Heart right ventricle (tissue), 16 donors: ENCODE measurements around the gene MUCL3. TPM values are rescaled to one million over a fixed set of nuclear protein-coding genes. Genes with fewer than 3 reads are reported as not detected.

Experiments used
- ATAC-seq, 8 donors: fragments of 200-7000 bp; cut with Tn5 transposase; one replicate each; pipeline ENCODE4 v1.9.1; 2020; ENCODE audit warnings: mild to moderate bottlenecking in 8 of 8, moderate library complexity in 8 of 8, moderate number of reproducible peaks in 1 of 8
- DNase-seq, 2 donors: peaks; one replicate each; pipeline ENCODE4 v3.0.0-alpha.2; 2020
- H3K27ac ChIP-seq, 10 donors: fragments of 200-600 bp; sonication (generic) in 2 of 10; one replicate each; pipeline versions ENCODE4 v1.5.0 to v1.8.0; 2020 to 2022; ENCODE audit warnings: mild to moderate bottlenecking in 3 of 10
- H3K27me3 ChIP-seq, 7 donors: fragments of 200-600 bp; one replicate each; pipeline ENCODE4 v1.8.0; 2021 to 2022; ENCODE audit warnings: mild to moderate bottlenecking in 2 of 7
- H3K36me3 ChIP-seq, 9 donors: fragments of 200-600 bp; sonication (generic) in 1 of 9; one replicate each; pipeline versions ENCODE4 v1.5.0 to v1.8.0; 2020 to 2022; ENCODE audit warnings: mild to moderate bottlenecking in 2 of 9
- H3K4me1 ChIP-seq, 9 donors: fragments of 200-600 bp; sonication (generic) in 1 of 9; one replicate each; pipeline versions ENCODE4 v1.5.0 to v1.8.0; 2020 to 2022; ENCODE audit warnings: mild to moderate bottlenecking in 4 of 9
- H3K4me3 ChIP-seq, 10 donors: fragments of 200-600 bp; sonication (generic) in 2 of 10; one replicate each; pipeline versions ENCODE4 v1.5.0 to v1.8.0; 2020 to 2022; ENCODE audit warnings: mild to moderate bottlenecking in 7 of 10, moderate library complexity in 2 of 10
- H3K9me3 ChIP-seq, 11 donors: fragments of 200-600 bp in 10 of 11; sonication (generic) in 2 of 11; one replicate each; pipeline versions ENCODE4 v1.5.0 to v1.8.0; 2013 to 2022; ENCODE audit warnings: mild to moderate bottlenecking in 2 of 11, control low read depth in 1 of 11, moderate library complexity in 1 of 11
- WGBS, 2 donors: extraction: QIAGEN DNeasy Blood & Tissue Kit; methylation state at CpG; one replicate each; pipeline ENCODE4 v1.1.7; 2013; ENCODE audit warnings: inconsistent platforms in 1 of 2; 5-methylcytosine and 5-hydroxymethylcytosine counted together
- intact Hi-C, 10 donors: fragments of 100-400 bp; cut with DNase I; formaldehyde crosslinking; loops; one replicate each; pipeline versions ENCODE4 v1.11.1 to v1.14.2; 2022
- polyA plus RNA-seq, 2 donors: library from polyadenylated mRNA; stranded (reverse); fragments of 200-250 nt; gene quantifications; one replicate each; pipeline ENCODE4 v1.2.3, GENCODE V29; 2013
- total RNA-seq, 10 donors: library from RNA; stranded (reverse); fragmentation: NEBNext Ultra II Directional in 3 of 10; extraction: Animal tissue kit (Norgen Biotek cat#: 25700) in 3 of 10; gene quantifications; one replicate each; pipeline versions ENCODE4 v1.2.1 to v1.2.4, GENCODE V29; 2021 to 2023
- TF ChIP-seq, protein P1 (sequence below), 9 donors: fragments of 200-600 bp; sonication (generic) in 2 of 9; IDR thresholded peaks; one replicate each; pipeline versions ENCODE4 v1.5.0 to v1.8.0; 2021 to 2022; ENCODE audit warnings: antibody characterized with exemption in 9 of 9, mild to moderate bottlenecking in 5 of 9, moderate library complexity in 1 of 9
- donor health status: Arrhythmogenic right ventricular cardiomyopathy.
- donor health status: ischemic (EF 13 %, LVEDD 7.1; RV severe dilation, severe dysfunction).
- donor health status: healthy with polysubstance abuse.
- donor health status: DM: no; HTN: yes; CAD: no.
- donor health status: DM: no; HTN: no; CAD: no.
- donor health status: ischemic (EF 25% LVEDD 6.9; RV normal size, moderate dysfunction).
- donor health status: ischemic (EF 25% LVEDD 5.7; RV mildly dilated, moderate dysfunction).
- donor health status: healthy.
- donor health status: DM: yes; HTN: yes; CAD: no.
- donor health status: Ischemic cardiomyopathy.
- donor health status: ischemic (EF 35%, LVEDD 5.7; RV mildly dilated, moderate dysfunction).
- donor health status: nonischemic (EF 11% LVEDD 7.7; RV severe dilation, severe dysfunction).
- donor health status: DM: yes; HTN: yes; CAD: no.
- donor health status: PGD.
- donor health status: ischemic (EF 29% LVEDD 5.4; RV normal size, mild dysfunction).
- donor health status: nonischemic (EF 23%, LVEDD 6.1; RV moderate dilation, normal function).

Gene MUCL3
- total and polyA plus RNA-seq, 12 donors = 0.08 TPM; not detected in 11

DNA sequence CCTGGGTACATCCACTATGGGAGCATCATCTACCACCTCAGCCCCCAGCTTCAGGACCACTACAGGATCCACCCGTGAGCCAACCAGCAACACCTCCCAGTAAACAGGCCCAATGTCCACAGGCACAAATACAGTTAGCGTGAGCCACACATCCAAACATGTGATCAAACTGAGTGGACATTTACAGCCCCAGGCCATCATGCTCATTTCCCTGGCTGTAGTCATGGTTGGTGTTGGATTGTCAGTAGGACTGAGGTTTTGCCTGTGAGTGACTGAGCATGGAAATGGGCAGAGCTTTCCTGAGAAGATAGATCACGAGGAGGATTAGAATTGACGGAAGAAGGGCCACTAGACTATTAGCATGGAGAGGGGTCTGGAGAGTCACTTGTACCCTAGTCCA, 32.0 kb downstream of the MUCL3 start:
- TF ChIP-seq, protein P1, sequence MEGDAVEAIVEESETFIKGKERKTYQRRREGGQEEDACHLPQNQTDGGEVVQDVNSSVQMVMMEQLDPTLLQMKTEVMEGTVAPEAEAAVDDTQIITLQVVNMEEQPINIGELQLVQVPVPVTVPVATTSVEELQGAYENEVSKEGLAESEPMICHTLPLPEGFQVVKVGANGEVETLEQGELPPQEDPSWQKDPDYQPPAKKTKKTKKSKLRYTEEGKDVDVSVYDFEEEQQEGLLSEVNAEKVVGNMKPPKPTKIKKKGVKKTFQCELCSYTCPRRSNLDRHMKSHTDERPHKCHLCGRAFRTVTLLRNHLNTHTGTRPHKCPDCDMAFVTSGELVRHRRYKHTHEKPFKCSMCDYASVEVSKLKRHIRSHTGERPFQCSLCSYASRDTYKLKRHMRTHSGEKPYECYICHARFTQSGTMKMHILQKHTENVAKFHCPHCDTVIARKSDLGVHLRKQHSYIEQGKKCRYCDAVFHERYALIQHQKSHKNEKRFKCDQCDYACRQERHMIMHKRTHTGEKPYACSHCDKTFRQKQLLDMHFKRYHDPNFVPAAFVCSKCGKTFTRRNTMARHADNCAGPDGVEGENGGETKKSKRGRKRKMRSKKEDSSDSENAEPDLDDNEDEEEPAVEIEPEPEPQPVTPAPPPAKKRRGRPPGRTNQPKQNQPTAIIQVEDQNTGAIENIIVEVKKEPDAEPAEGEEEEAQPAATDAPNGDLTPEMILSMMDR (IDR thresholded peaks at IDR 0.05) = no peak
- H3K27ac ChIP-seq = no peak overlapping the region
- peaks cover 0 to 4% (median 0%) of the 10 kb centered on the region in 9 donors for H3K4me1 ChIP-seq
- H3K36me3 ChIP-seq = no peaks in the 10 kb centered on the region
- H3K9me3 ChIP-seq = no peaks in the 10 kb centered on the region
- H3K27me3 ChIP-seq = peaks cover 0 to 7% (median 0%) of the 10 kb centered on the region in 7 donors
- ATAC-seq = no peak
- no peak for DNase-seq
- 91 to 93% methylated on average over 4 of the region's 4 CpGs for WGBS, 2 donors
- intact Hi-C loops = no loop called here
- no peak overlapping the region for H3K4me3 ChIP-seq

DNA sequence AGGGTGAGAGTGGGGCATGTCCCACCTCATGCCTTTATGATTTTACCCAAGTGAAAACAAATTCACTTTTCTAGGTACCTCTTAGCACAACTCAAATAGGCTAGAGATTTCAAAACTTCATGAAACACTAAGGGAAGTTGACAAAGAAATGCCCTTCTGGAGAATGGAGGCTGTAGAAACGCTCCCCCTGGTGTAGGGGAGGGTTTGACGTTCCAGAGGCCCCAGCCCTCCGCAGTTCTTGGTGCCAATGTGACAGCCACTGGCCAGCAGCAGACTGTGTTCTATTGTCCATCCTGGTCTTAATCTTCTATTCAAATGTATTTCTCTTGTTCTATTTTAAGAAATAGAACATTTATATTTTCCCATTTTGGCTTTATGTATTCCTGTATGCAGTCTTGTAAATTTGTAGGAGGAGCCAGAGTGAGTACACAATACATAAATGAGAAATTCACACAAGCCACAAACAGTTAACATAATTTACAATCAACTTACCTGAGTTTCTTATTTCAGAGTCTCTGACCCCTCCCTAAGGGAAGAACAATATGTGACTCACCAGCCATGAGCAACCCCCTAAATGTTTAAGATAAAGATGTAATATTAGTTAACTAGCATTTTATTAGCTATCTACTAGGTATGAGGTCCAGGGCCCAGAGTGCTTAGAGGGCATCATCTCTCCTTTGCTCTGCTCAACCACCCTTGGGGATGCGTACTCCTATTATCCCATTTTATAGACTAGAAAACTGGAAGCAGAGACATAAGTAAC, 33.9 kb downstream of the MUCL3 start:
- H3K36me3 ChIP-seq = no peaks in the 10 kb centered on the region
- no peak for ATAC-seq
- TF ChIP-seq, protein P1 (IDR thresholded peaks at IDR 0.05) = no peak
- no peak for DNase-seq
- H3K27me3 ChIP-seq = peaks cover 0 to 16% (median 0%) of the 10 kb centered on the region in 7 donors
- intact Hi-C loops = no loop called here
- no peaks in the 10 kb centered on the region for H3K9me3 ChIP-seq
- H3K27ac ChIP-seq = no peak overlapping the region
- WGBS, 2 donors = 66 to 71% methylated on average over 4 of the region's 4 CpGs
- no peak overlapping the region for H3K4me3 ChIP-seq
- no peaks in the 10 kb centered on the region for H3K4me1 ChIP-seq

DNA sequence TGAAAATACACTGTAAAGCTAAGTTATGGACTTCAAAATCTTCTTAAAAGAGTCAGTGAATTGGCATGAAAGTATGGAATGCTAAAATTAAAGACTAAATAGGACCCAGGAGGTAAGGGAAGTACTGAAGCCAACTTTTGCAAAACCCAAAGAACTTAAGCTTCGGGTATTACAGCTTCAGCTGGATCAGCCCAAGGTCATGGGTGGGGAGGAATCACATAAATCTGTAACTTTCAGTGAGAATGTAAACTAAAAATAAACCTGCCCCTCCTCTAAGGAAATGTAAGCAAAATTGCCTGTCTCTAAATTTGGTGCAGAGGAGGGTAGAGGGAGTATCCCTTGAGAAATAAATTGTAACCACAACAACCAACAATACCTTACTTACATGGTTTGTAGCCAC, 38.4 kb downstream of the MUCL3 start:
- DNase-seq = no peak
- 46 to 47% methylated on average over 1 of the region's 1 CpG for WGBS, 2 donors
- intact Hi-C loops = no loop called here

DNA sequence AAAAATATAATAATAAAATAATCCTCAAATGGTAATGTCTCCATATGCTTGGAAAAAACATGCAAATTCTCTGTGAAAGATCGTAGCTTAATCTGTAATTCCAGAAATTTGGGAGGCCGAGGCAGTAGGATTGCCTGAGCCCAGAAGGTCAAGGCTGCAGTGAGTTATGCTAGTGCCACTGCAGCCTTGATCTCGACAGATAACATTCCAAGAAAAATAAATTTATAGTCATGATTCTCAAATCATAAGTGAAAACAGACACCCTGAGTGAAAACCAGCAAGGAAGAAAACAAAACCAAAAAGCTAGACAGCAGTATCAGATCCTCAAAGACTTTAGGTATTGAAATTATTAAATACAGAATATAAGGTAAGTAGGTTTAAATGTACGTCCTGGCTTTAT, 38.9 kb downstream of the MUCL3 start:
- 77 to 83% methylated on average over 4 of the region's 4 CpGs for WGBS, 2 donors
- intact Hi-C loops = no loop called here
- Histone ChIP-seq H3K27ac (no peak overlapping the region), H3K4me1 (peaks cover 0 to 12% (median 6%) of the 10 kb centered on the region in 9 donors), H3K36me3 (no peaks in the 10 kb centered on the region), H3K4me3 (no peak overlapping the region), H3K9me3 (no peaks in the 10 kb centered on the region), H3K27me3 (peaks cover 0 to 21% (median 0%) of the 10 kb centered on the region in 7 donors)
- DNase-seq (no peak), ATAC-seq (no peak)
- TF ChIP-seq, protein P1 (IDR thresholded peaks at IDR 0.05) = no peak

More for the DNA sequence above, 38.4 kb downstream of the MUCL3 start:
- Histone ChIP-seq H3K36me3 (no peaks in the 10 kb centered on the region), H3K27ac (no peak overlapping the region), H3K4me1 (peaks cover 0 to 12% (median 6%) of the 10 kb centered on the region in 9 donors), H3K27me3 (peaks cover 0 to 21% (median 0%) of the 10 kb centered on the region in 7 donors), H3K9me3 (no peaks in the 10 kb centered on the region), H3K4me3 (no peak overlapping the region)
- TF ChIP-seq, protein P1 (IDR thresholded peaks at IDR 0.05) = no peak
- no peak for ATAC-seq
